ENCODE measurements around the gene CIDEA. TPM values are rescaled to one million over a fixed set of nuclear protein-coding genes. Genes with fewer than 3 reads are reported as not detected.
"Not testable (repeated sequence)": the region's sequence is repeated elsewhere in the genome, so short reads cannot be mapped to it uniquely, and the experiment has no call there.

Gene CIDEA
- not detected for total RNA-seq

DNA sequence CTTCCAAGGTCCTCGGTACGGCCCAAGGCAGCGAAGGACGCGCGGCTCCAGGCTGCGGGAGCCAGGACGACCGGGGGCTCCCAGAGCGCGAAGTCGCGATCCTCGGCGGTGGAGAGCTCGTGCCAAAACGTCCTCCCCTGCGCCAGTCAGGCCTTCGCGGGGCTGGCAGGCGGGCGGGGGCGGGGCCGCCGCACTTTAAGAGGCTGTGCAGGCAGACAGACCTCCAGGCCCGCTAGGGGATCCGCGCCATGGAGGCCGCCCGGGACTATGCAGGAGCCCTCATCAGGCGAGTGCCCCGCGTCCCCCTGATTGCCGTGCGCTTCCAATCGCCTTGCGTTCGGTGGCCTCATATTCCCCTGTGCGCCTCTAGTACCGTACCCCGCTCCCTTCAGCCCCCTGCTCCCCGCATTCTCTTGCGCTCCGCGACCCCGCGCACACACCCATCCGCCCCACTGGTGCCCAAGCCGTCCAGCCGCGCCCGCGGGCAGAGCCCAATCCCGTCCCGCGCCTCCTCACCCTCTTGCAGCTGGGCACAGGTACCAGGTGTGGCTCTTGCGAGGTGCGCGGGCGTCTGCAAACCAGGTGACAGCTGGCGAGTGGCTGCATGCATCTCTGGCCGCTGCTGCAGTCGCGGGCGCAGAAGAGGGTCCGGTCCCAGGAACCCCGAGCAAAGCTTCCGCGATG lies at the start of gene CIDEA:
Gene CIDEA (plus strand): TSS at position 226 of the 684 bp plus-strand sequence. CDS start 23 bp downstream, at position 249.
- Mint-ChIP-seq H3K4me1 (no peaks in the 10 kb centered on the region), H3K27me3 (peaks cover 64% of the 10 kb centered on the region), H3K36me3 (ENCODE audit: low read depth) (no peaks in the 10 kb centered on the region), H3K4me3 (no peak within 1 kb of the TSS), H3K9me3 (no peaks in the 10 kb centered on the region), H3K27ac (no peak within 1 kb of the TSS)
- ChIA-PET CTCF (no interaction called here), POLR2A (no interaction called here)
- DNase-seq, result no peak

- CTCF ChIA-PET; POLR2A ChIA-PET; H3K27ac Mint-ChIP-seq; H3K4me3 Mint-ChIP-seq; H3K4me1 Mint-ChIP-seq; H3K36me3 Mint-ChIP-seq (ENCODE audit: low read depth); H3K9me3 Mint-ChIP-seq; DNase-seq: not testable (repeated sequence)
- peaks cover 13% of the 10 kb centered on the region for H3K27me3 Mint-ChIP-seq
Observed at GRCh38 chr18:12208296-12209153, 45.6 kb upstream of the CIDEA start.

DNA sequence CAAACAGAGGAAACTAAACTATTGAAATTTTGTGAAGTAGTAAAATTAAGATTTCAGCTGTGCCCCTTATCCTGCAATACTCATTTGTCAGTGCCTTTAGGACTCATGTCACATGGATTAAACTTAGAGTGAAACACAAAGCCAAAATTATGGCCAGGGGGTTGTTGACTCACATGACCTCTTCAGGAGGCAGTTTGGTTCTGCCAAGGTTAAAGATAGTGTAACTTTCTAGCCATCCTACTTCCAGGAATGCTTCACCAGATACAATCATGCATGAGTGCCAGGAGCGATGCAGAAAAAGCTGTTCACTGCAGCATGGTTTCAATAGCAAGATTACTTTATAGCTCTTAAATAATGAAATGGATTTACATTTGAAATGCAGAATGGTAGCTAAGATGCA lies 41.9 kb upstream of the CIDEA start:
- DNase-seq; H3K9me3 Mint-ChIP-seq; CTCF ChIA-PET; H3K4me1 Mint-ChIP-seq; POLR2A ChIA-PET; H3K36me3 Mint-ChIP-seq (ENCODE audit: low read depth); H3K4me3 Mint-ChIP-seq; H3K27ac Mint-ChIP-seq: not testable (repeated sequence)
- peaks cover 21% of the 10 kb centered on the region for H3K27me3 Mint-ChIP-seq

- H3K27ac Mint-ChIP-seq; POLR2A ChIA-PET; H3K4me1 Mint-ChIP-seq; DNase-seq; H3K4me3 Mint-ChIP-seq; H3K9me3 Mint-ChIP-seq; H3K36me3 Mint-ChIP-seq (ENCODE audit: low read depth); CTCF ChIA-PET: not testable (repeated sequence)
- H3K27me3 Mint-ChIP-seq, result peaks cover 23% of the 10 kb centered on the region
Observed at GRCh38 chr18:12214296-12215005, 39.7 kb upstream of the CIDEA start.

- H3K36me3 Mint-ChIP-seq (ENCODE audit: low read depth); POLR2A ChIA-PET; CTCF ChIA-PET; H3K9me3 Mint-ChIP-seq; H3K27ac Mint-ChIP-seq; H3K4me1 Mint-ChIP-seq; H3K4me3 Mint-ChIP-seq; DNase-seq: not testable (repeated sequence)
- peaks cover 24% of the 10 kb centered on the region for H3K27me3 Mint-ChIP-seq
Observed at GRCh38 chr18:12216471-12216870, 37.7 kb upstream of the CIDEA start.

DNA sequence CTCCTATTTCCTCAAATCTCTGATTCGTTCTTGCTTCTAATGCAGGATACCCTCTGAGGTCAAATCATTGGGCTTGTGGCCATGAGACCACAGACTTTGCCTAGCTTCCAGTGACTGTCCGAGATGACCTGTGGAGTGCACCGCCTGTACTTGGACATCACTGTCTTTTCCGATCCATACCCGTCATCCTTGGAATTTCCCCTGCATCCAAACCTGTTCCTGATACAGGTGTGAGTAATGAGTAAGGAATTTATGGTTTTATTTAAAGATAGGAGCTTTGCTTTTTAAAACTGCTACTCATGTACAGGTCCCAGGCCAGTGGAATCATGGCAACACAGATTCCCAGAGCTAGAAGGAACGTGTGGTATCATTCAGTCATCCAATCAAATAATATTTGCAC lies 35.6 kb upstream of the CIDEA start:
- H3K4me3 Mint-ChIP-seq; H3K4me1 Mint-ChIP-seq; CTCF ChIA-PET; H3K9me3 Mint-ChIP-seq; POLR2A ChIA-PET; DNase-seq; H3K27ac Mint-ChIP-seq; H3K36me3 Mint-ChIP-seq (ENCODE audit: low read depth): not testable (repeated sequence)
- peaks cover 19% of the 10 kb centered on the region for H3K27me3 Mint-ChIP-seq

GRCh38 chr18:12222041-12222440 lies 32.1 kb upstream of the CIDEA start:
- not testable (repeated sequence) for H3K27ac Mint-ChIP-seq, H3K4me3 Mint-ChIP-seq

DNA sequence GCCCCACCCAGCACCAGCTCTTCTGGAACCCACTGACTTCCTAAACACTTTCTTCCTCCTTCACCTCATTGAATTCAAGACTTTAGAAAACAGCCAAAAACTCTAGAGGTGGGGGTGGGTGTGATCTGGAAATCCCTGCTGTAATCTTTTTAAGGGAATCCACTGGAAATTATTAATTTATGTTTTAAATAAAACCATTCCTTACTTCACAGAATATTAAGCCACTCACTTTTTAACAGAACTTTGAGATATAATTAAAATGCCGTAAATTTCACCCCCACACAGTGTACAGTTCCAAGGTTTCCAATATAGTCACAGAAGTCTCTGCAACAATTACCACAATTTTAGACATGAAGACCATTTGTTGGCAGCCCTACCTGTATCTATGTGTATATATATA lies 30.8 kb upstream of the CIDEA start:
- CTCF ChIA-PET; H3K27me3 Mint-ChIP-seq; H3K9me3 Mint-ChIP-seq; POLR2A ChIA-PET; DNase-seq; H3K4me3 Mint-ChIP-seq; H3K4me1 Mint-ChIP-seq; H3K27ac Mint-ChIP-seq; H3K36me3 Mint-ChIP-seq (ENCODE audit: low read depth): not testable (repeated sequence)

More at GRCh38 chr18:12222041-12222440, 32.1 kb upstream of the CIDEA start:
- H3K4me1 Mint-ChIP-seq; H3K27me3 Mint-ChIP-seq; H3K9me3 Mint-ChIP-seq; H3K36me3 Mint-ChIP-seq (ENCODE audit: low read depth); CTCF ChIA-PET; POLR2A ChIA-PET; DNase-seq: not testable (repeated sequence)

GRCh38 chr18:12226807-12227206 lies 27.4 kb upstream of the CIDEA start:
- POLR2A ChIA-PET; H3K9me3 Mint-ChIP-seq; H3K4me3 Mint-ChIP-seq; H3K27ac Mint-ChIP-seq; H3K27me3 Mint-ChIP-seq; CTCF ChIA-PET; DNase-seq; H3K4me1 Mint-ChIP-seq; H3K36me3 Mint-ChIP-seq (ENCODE audit: low read depth): not testable (repeated sequence)

- DNase-seq; H3K27ac Mint-ChIP-seq; H3K9me3 Mint-ChIP-seq; H3K36me3 Mint-ChIP-seq (ENCODE audit: low read depth); POLR2A ChIA-PET; H3K27me3 Mint-ChIP-seq; CTCF ChIA-PET; H3K4me3 Mint-ChIP-seq; H3K4me1 Mint-ChIP-seq: not testable (repeated sequence)
Observed at GRCh38 chr18:12227399-12228186, 26.6 kb upstream of the CIDEA start.

DNA sequence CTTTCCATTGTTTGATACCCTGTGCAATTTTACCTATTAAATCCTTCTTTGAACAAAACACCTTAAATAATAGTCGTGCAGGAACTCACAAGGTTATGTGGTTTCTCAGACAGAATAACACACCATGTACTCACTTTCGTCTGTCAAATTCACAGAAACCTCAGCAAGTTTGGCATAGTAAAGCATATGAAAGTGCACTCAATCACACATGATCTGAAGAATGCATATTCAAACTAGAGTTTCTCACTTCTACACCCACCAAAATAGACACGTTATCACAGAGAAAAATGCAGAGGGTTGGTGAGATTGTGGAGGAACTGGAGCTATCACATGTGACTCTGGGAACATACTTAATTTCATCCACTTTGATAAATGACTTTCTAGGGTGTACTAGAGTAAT lies 25.9 kb upstream of the CIDEA start:
- H3K9me3 Mint-ChIP-seq; CTCF ChIA-PET; POLR2A ChIA-PET; H3K36me3 Mint-ChIP-seq (ENCODE audit: low read depth); H3K4me3 Mint-ChIP-seq; H3K4me1 Mint-ChIP-seq; H3K27ac Mint-ChIP-seq; H3K27me3 Mint-ChIP-seq; DNase-seq: not testable (repeated sequence)

- DNase-seq; H3K27ac Mint-ChIP-seq; H3K4me3 Mint-ChIP-seq; H3K9me3 Mint-ChIP-seq; H3K36me3 Mint-ChIP-seq (ENCODE audit: low read depth); H3K27me3 Mint-ChIP-seq; POLR2A ChIA-PET; CTCF ChIA-PET; H3K4me1 Mint-ChIP-seq: not testable (repeated sequence)
Observed at GRCh38 chr18:12230561-12230960, 23.6 kb upstream of the CIDEA start.
